Skeletal muscle tissue (tissue), 4 donors: ENCODE results near the gene PDAP1. TPM values are rescaled to one million over a fixed set of nuclear protein-coding genes. Genes with fewer than 3 reads are reported as not detected.
"Not testable (repeated sequence)": the region's sequence is repeated elsewhere in the genome, so short reads cannot be mapped to it uniquely, and the experiment has no call there.

Source experiments
- H3K27ac ChIP-seq: one replicate; pipeline ENCODE4 v1.7.0; 2013; ENCODE audit warnings: mild to moderate bottlenecking, low read depth, low read length, inconsistent platforms
- H3K27me3 ChIP-seq, 3 donors: one replicate each; pipeline ENCODE4 v1.7.0; 2013; ENCODE audit warnings: low read length in 3 of 3; ENCODE audit not compliant: control insufficient read depth in 3 of 3, insufficient read depth in 3 of 3
- H3K36me3 ChIP-seq, 3 donors: one replicate each; pipeline ENCODE4 v1.7.0; 2013; ENCODE audit warnings: low read length in 3 of 3; ENCODE audit not compliant: control insufficient read depth in 3 of 3, insufficient read depth in 3 of 3
- H3K4me1 ChIP-seq, 3 donors: one replicate each; pipeline ENCODE4 v1.7.0; 2013; ENCODE audit warnings: low read length in 3 of 3, mild to moderate bottlenecking in 3 of 3; ENCODE audit not compliant: control insufficient read depth in 3 of 3, insufficient read depth in 3 of 3
- H3K4me3 ChIP-seq, 3 donors: one replicate each; pipeline ENCODE4 v1.7.0; 2013; ENCODE audit warnings: low read length in 3 of 3
- H3K9ac ChIP-seq, 3 donors: one replicate each; pipeline ENCODE4 v1.7.0; 2013; ENCODE audit warnings: low read length in 3 of 3, mild to moderate bottlenecking in 3 of 3, moderate library complexity in 2 of 3, low read depth in 1 of 3
- H3K9me3 ChIP-seq, 3 donors: one replicate each; pipeline ENCODE4 v1.7.0; 2013; ENCODE audit warnings: low read length in 3 of 3; ENCODE audit not compliant: control insufficient read depth in 3 of 3
- total RNA-seq: library from RNA; depleted of rRNA; stranded (reverse); fragments of >200 nt; gene quantifications from one replicate; pipeline ENCODE4 v1.2.3, GENCODE V29; 2014
- donor health status: Osteomylitis.

PDAP1 gene
- total RNA-seq, 1 donor from 2014 or later, result 10.4 TPM

DNA sequence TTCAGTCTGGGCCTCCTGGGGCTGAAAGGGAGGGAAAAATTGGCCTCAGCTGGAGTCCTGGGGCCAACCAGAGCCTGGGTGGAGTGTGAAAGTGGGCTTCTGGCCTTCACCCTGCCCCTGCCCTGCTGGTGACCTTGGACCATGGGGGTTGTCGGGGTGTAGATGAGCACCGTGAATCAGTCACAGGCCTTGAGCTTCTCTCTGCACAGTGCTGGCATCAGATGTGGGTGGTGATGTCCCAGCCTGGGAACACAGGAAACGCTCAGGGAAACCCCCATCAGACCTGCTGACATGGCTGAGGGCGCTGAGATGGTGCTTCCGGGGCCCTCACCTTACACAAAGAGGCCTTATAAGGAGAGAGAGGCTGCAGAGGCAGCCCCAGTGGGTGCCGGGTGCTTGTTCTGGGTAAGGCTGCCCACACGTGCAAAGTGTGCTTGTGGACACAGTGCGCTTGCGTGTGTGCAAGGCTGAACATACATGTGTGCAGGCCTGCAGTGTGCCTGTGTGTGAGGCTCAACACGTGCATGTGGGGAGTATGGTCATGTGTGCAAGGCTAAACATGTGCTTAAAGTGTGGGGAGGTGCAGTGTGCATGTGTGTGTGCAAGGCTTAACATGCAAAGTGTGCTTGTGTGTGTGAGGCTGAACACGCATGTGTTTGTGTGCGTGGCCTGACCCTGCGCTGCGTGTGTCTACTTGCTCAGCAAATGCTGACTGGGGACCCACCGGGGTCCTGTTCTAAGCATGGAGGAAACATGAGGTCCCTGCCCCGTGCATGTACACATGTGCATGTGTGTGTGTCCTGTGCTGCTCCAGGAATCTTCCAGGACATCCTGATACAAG, 27.4 kb downstream of the PDAP1 start:
- Histone ChIP-seq H3K9ac (peak overlapping the region in 1 of 3 donors; percentile 50), H3K9me3 (no peaks in the 10 kb centered on the region), H3K27me3 (no peaks in the 10 kb centered on the region), H3K36me3 (peaks cover 0 to 2% (median 2%) of the 10 kb centered on the region in 3 donors), H3K4me3 (peak overlapping the region in 2 of 3 donors; percentile 13 to 54), H3K4me1 (peaks cover 24 to 31% (median 26%) of the 10 kb centered on the region in 3 donors), H3K27ac (peak overlapping the region; percentile 81)

- no peaks in the 10 kb centered on the region for H3K9me3 ChIP-seq
- H3K9ac ChIP-seq, result peak overlapping the region; percentile 39 to 66 (median 65)
- peak overlapping the region; percentile 35 to 54 (median 42) for H3K4me3 ChIP-seq
- peaks cover 26 to 34% (median 28%) of the 10 kb centered on the region in 3 donors for H3K4me1 ChIP-seq
- peaks cover 0 to 2% (median 2%) of the 10 kb centered on the region in 3 donors for H3K36me3 ChIP-seq
- peak overlapping the region; percentile 81 for H3K27ac ChIP-seq
- H3K27me3 ChIP-seq, result no peaks in the 10 kb centered on the region
Measured at GRCh38 chr7:99380032-99380822, 28.2 kb downstream of the PDAP1 start.

GRCh38 chr7:99379693-99380031, 28.7 kb downstream of the PDAP1 start:
- Histone ChIP-seq H3K4me3 (peak overlapping the region in 2 of 3 donors; percentile 35 to 54), H3K27ac (peak overlapping the region; percentile 81), H3K9ac (peak overlapping the region; percentile 39 to 66 (median 65)), H3K4me1 (peaks cover 26 to 34% (median 28%) of the 10 kb centered on the region in 3 donors)
- not testable (repeated sequence) for H3K36me3 ChIP-seq, H3K27me3 ChIP-seq, H3K9me3 ChIP-seq

GRCh38 chr7:99379043-99379577, 29.3 kb downstream of the PDAP1 start:
- Histone ChIP-seq H3K9me3 (no peaks in the 10 kb centered on the region), H3K4me3 (peak overlapping the region in 1 of 3 donors; percentile 38), H3K36me3 (peaks cover 0 to 2% (median 2%) of the 10 kb centered on the region in 3 donors), H3K27me3 (no peaks in the 10 kb centered on the region), H3K9ac (peak overlapping the region; percentile 39 to 66 (median 65)), H3K27ac (peak overlapping the region; percentile 81), H3K4me1 (peaks cover 28 to 36% (median 28%) of the 10 kb centered on the region in 3 donors)

DNA sequence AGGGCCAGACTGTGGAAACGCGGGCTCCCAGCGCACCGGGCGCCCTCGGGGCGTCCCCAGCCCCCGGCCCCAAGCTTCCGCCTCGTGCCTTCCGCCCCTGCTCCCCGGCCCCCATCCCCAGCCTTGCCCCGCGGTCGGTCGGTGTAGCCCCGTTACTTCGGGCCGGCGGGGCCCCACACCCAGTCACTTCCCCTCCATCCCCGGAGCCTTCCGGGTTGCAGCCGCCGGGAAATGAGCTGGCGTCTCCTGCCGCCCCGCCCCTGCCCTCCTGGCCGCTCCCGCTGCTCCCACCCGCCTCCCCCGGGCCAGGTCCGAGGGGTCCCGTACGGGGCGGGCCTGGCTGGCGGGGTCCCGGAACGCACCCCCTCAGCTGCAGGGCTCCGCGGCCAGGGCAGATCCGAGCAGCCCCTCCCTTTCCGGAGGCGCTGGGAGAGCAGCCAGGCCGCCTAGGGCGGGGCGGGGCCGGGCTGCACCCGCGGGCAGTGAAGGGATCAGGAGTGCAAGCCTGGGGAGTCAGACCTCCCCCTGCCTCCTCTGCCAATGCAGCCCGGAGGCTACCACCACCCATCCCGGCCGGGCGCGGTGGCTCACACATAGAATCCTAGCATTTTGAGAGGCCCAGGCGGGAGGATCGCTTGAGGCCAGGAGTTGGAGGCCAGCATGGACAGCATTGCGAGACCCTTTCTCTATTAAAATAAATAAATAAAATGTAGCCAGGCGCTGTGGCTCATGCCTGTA, 33.2 kb downstream of the PDAP1 start:
- H3K4me3 ChIP-seq, result peak overlapping the region; percentile 48 to 68 (median 59)
- peak overlapping the region; percentile 82 for H3K27ac ChIP-seq
- H3K9ac ChIP-seq, result peak overlapping the region in 1 of 3 donors; percentile 62
- no peaks in the 10 kb centered on the region for H3K9me3 ChIP-seq
- peaks cover 19 to 23% (median 22%) of the 10 kb centered on the region in 3 donors for H3K4me1 ChIP-seq
- no peaks in the 10 kb centered on the region for H3K27me3 ChIP-seq
- H3K36me3 ChIP-seq, result peaks cover 0 to 1% (median 0%) of the 10 kb centered on the region in 3 donors

DNA sequence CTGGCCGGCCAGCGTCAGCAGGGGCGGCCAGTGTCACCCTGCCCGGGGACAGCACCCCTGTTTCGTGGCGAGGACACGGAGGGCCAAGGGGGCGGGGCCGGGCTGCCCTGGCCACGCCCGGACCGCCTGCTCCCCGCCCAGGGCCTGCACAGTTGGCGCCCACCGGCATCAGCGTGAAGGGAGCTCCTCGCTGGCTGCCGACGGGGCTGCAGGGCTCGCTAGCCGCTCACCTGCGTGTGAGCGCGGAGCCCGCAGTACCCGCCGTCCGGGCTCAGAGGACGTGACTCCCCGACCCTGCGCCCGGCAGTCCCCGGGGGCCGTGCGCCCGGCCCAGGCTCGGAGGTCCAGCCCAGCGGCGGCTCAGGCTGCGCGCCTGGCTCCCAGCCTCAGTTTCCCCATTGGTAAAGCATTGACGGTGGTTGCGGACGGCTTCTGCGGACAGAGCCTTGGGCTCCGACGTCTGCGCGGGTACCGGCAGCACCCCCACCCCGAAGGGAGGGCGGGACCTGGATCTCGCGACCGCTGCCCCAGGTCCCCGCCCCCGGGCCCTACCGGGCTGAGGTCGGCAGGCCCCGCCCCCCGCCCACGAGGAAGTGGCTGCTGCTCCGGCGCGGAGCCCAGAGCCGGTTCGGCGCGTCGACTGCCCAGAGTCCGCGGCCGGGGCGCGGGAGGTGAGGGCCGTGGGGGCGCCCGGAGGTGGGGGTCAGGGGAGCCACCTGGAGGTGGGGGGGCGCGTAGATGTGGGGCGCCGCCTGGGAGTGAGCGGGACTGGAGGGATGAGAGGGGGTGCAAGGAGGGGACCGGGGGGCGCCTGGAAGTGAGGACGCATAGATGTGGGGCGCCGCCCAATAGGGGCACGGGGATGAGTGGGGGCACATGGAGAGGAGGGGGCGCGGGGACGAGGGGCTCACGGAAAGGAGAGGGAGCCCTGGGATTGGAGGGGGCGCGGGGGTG, 34.0 kb downstream of the PDAP1 start, which contains the start of gene ARPC1B:
ARPC1B (plus strand) TSS at position 620 of the 954 bp plus-strand sequence. CDS start 10,985 bp downstream, outside the sequence.
- peaks cover 12 to 14% (median 14%) of the 10 kb centered on the region in 3 donors for H3K4me1 ChIP-seq
- H3K36me3 ChIP-seq, result no peaks in the 10 kb centered on the region
- H3K4me3 ChIP-seq, result peak within 1 kb of the TSS; percentile 56 to 68 (median 64)
- H3K9ac ChIP-seq, result peak within 1 kb of the TSS in 2 of 3 donors; percentile 56 to 62
- no peaks in the 10 kb centered on the region for H3K9me3 ChIP-seq
- no peaks in the 10 kb centered on the region for H3K27me3 ChIP-seq
- H3K27ac ChIP-seq, result peak within 1 kb of the TSS; percentile 82

GRCh38 chr7:99373091-99374066, 35.0 kb downstream of the PDAP1 start:
- H3K9me3 ChIP-seq, result no peaks in the 10 kb centered on the region
- no peaks in the 10 kb centered on the region for H3K27me3 ChIP-seq
- H3K9ac ChIP-seq, result no peak overlapping the region
- H3K4me1 ChIP-seq, result peaks cover 10 to 11% (median 10%) of the 10 kb centered on the region in 3 donors
- H3K27ac ChIP-seq, result peak overlapping the region; percentile 82
- H3K36me3 ChIP-seq, result peaks cover 0 to 2% (median 0%) of the 10 kb centered on the region in 3 donors
- peak overlapping the region; percentile 14 to 65 (median 64) for H3K4me3 ChIP-seq
